Activated CD4-positive, alpha-beta T cell treated with anti-CD3 and anti-CD28 coated beads, Interleukin-2, amount 10 ng/mL, durations not matched to agents 7 days and 5 days (primary cell): ENCODE results near the gene POU2F3. TPM values are rescaled to one million over a fixed set of nuclear protein-coding genes. Genes with fewer than 3 reads are reported as not detected.

Source experiments
- CTCF ChIA-PET: fragments of 350-600 bp; sonication (Branson Sonifier 250); formaldehyde crosslinking; loops from one replicate; lab custom pipeline; 2021; ENCODE audit warnings: antibody characterized with exemption; lab: Charles Lee
- POLR2A ChIA-PET: fragments of 350-600 bp; sonication (Branson Sonifier 250); formaldehyde crosslinking; loops from one replicate; lab custom pipeline; 2021; ENCODE audit warnings: antibody characterized with exemption; lab: Charles Lee
- DNase-seq: peaks from one replicate; pipeline ENCODE4 v3.0.0-alpha.2; 2020
- H3K27ac Mint-ChIP-seq: one replicate; pipeline ENCODE4 v1.8.0; 2021; ENCODE audit warnings: mild to moderate bottlenecking, moderate library complexity, mixed read lengths
- H3K27me3 Mint-ChIP-seq: one replicate; pipeline ENCODE4 v1.8.0; 2021; ENCODE audit warnings: mixed read lengths
- H3K36me3 Mint-ChIP-seq: one replicate; pipeline ENCODE4 v1.8.0; 2021; ENCODE audit warnings: low read depth, mixed read lengths
- H3K4me1 Mint-ChIP-seq: one replicate; pipeline ENCODE4 v1.8.0; 2021; ENCODE audit warnings: mixed read lengths
- H3K4me3 Mint-ChIP-seq: one replicate; pipeline ENCODE4 v1.8.0; 2021; ENCODE audit warnings: mild to moderate bottlenecking, moderate library complexity, mixed read lengths
- H3K9me3 Mint-ChIP-seq: one replicate; pipeline ENCODE4 v1.8.0; 2021; ENCODE audit warnings: mixed read lengths
- total RNA-seq, 2 experiments: library from RNA; stranded (reverse); gene quantifications; one replicate each; pipeline ENCODE4 v1.2.3, GENCODE V29; 2021

The POU2F3 gene
- total RNA-seq, 2 experiments from 2014 or later: not detected

DNA sequence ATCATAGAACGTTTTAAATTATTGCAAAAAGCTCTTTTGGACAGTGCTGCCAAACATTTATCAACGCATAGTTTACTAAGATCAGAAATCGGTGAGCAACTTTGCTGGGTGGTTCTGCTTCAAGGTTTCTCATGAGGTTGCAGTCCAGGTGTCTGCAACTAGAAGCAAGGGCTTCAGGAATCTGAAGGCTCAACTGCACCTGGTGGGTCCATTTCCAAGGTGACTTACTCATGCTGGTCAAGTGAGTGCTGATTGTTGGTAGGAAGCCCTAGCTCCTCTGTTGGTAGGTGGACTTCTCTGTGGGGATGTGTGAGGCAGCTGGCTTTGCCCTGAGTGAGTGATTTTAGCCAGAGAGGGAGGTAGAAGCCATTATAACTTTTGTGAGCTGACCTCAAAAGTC is 118.8 kb downstream of the POU2F3 start:
- ChIA-PET CTCF (no interaction called here), POLR2A (no interaction called here)
- Mint-ChIP-seq H3K27me3 (peaks cover 41% of the 10 kb centered on the region), H3K9me3 (peaks cover 3% of the 10 kb centered on the region), H3K27ac (no peak overlapping the region), H3K36me3 (no peaks in the 10 kb centered on the region), H3K4me3 (no peak overlapping the region), H3K4me1 (no peaks in the 10 kb centered on the region)
- no peak for DNase-seq

DNA sequence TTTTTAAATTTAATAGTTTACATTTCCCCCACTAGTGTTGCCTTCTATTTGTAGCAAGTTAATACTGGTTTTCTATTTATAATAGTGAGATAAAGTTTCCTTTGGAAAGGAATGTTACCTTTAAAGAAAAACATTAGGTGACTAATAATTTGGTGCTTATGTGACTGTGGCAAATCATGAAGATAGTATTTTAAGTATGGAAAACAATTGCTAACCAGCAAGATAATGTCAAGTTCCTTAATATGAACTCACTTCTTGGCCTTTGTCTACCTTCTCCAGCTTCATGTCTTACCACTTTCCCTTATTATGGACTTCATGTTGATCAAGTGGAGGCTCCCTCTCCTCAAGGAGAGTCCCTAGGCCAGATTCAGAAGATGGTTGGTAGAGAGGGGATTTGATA is 123.5 kb downstream of the POU2F3 start:
- DNase-seq: no peak
- Mint-ChIP-seq H3K4me1 (no peaks in the 10 kb centered on the region), H3K36me3 (no peaks in the 10 kb centered on the region), H3K27ac (no peak overlapping the region), H3K27me3 (peaks cover 30% of the 10 kb centered on the region), H3K9me3 (no peaks in the 10 kb centered on the region), H3K4me3 (no peak overlapping the region)
- POLR2A ChIA-PET: no interaction called here
- CTCF ChIA-PET: no interaction called here

DNA sequence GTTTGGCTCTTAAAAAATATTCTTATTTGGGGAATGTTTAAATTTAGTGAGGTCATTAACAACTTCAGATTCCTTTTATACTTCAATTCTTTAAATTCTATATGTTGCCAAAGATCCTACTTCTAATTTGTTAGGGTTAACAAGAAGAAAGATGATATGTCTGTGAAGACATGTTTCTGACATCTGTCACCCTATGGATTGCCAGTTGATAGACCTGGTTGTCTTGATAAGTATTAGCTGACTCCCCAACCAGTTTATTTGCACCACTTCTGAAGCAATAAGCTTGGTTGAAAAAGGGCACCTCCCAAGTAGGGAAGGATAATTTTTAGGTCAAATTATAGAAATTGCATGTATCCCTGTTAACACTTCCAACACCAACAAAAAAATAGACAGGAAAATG is 125.6 kb downstream of the POU2F3 start:
- Mint-ChIP-seq H3K4me3 (no peak overlapping the region), H3K36me3 (no peaks in the 10 kb centered on the region), H3K27ac (no peak overlapping the region), H3K9me3 (no peaks in the 10 kb centered on the region), H3K4me1 (no peaks in the 10 kb centered on the region), H3K27me3 (peaks cover 22% of the 10 kb centered on the region)
- ChIA-PET CTCF (no interaction called here), POLR2A (no interaction called here)
- no peak for DNase-seq

Other genes starting within 250 kb of the POU2F3 start
- not detected for gene TRIM29, start 102.0 kb upstream of the POU2F3 start, total RNA-seq
- gene OAF, start 29.1 kb upstream of the POU2F3 start, total RNA-seq: 1 to 10 TPM; 1.7 to 3.4 TPM
- gene TLCD5, start 85.2 kb downstream of the POU2F3 start, total RNA-seq: under 1 TPM; 0.19 to 0.42 TPM
- gene ARHGEF12, start 96.3 kb downstream of the POU2F3 start, total RNA-seq: 1 to 10 TPM; 8.1 to 9.2 TPM